H1 (cell line): Measurements from ENCODE around the gene AGBL4. TPM values are rescaled to one million over a fixed set of nuclear protein-coding genes. Genes with fewer than 3 reads are reported as not detected.

Experiments
- CTCF ChIA-PET: fragments of 300-600 bp; sonication (Branson Sonifier 250); formaldehyde crosslinking; loops from one replicate; lab custom pipeline; 2021; ENCODE audit not compliant: partially characterized antibody; lab: Charles Lee
- POLR2A ChIA-PET: fragments of 300-600 bp; sonication (Branson Sonifier 250); formaldehyde crosslinking; loops from one replicate; lab custom pipeline; 2021; ENCODE audit warnings: inconsistent platforms; ENCODE audit not compliant: partially characterized antibody; lab: Charles Lee
- DNase-seq, 2 experiments: peaks; one replicate each; pipeline versions ENCODE4 v3.0.0 to v3.0.0-alpha.2; 2010 to 2022; ENCODE audit warnings: low spot score in 2 of 2, low read depth in 1 of 2, mixed read lengths in 1 of 2
- FAIRE-seq: peaks from 2 replicates; lab custom pipeline; 2011; peaks lifted over from hg19 to GRCh38; lab: Jason Lieb, UNC
- H2AFZ ChIP-seq: 2 replicates; pipeline ENCODE4 v1.8.1; 2012; ENCODE audit warnings: low read length, inconsistent platforms
- H2AK5ac ChIP-seq: 2 replicates; pipeline ENCODE4 v1.6.1; 2013; ENCODE audit warnings: low read depth, low read length
- H2BK120ac ChIP-seq: replicated peaks from 2 replicates; pipeline ENCODE3; 2013; ENCODE audit warnings: low read depth, low read length, inconsistent platforms
- H2BK12ac ChIP-seq: 2 replicates; pipeline ENCODE4 v1.6.1; 2013; ENCODE audit warnings: low read depth, low read length
- H2BK15ac ChIP-seq: 2 replicates; pipeline ENCODE4 v1.6.1; 2013; ENCODE audit warnings: low read length
- H2BK20ac ChIP-seq: 2 replicates; pipeline ENCODE4 v1.6.1; 2013; ENCODE audit warnings: low read length
- H2BK5ac ChIP-seq: 2 replicates; pipeline ENCODE4 v1.6.1; 2013; ENCODE audit warnings: low read depth, low read length
- H3K14ac ChIP-seq: 2 replicates; pipeline ENCODE4 v1.6.1; 2013; ENCODE audit warnings: inconsistent platforms; ENCODE audit not compliant: insufficient read length
- H3K18ac ChIP-seq: 2 replicates; pipeline ENCODE4 v1.6.1; 2013; ENCODE audit warnings: low read length; ENCODE audit errors: extremely low read depth
- H3K23ac ChIP-seq: 2 replicates; pipeline ENCODE4 v1.6.1; 2013; ENCODE audit warnings: inconsistent platforms; ENCODE audit not compliant: insufficient read length
- H3K23me2 ChIP-seq: 2 replicates; pipeline ENCODE4 v1.6.1; 2013; ENCODE audit warnings: low read depth, low read length
- H3K27ac ChIP-seq: 2 replicates; pipeline ENCODE4 v1.6.1; 2011; ENCODE audit warnings: low read depth, low read length, inconsistent platforms
- H3K27me3 ChIP-seq, 4 experiments: replicated peaks in 1 of 4; 1 replicate in 1 of 4; 2 replicates in 3 of 4; pipeline versions ENCODE4 v1.6.1 to v1.8.1; 2011 to 2013; ENCODE audit warnings: low read length in 3 of 4, mild to moderate bottlenecking in 3 of 4, inconsistent platforms in 2 of 4, mixed read lengths in 2 of 4, moderate library complexity in 1 of 4; ENCODE audit not compliant: control insufficient read depth in 3 of 4, insufficient read depth in 3 of 4; ENCODE audit errors: extremely low read depth in 1 of 4
- H3K36me3 ChIP-seq, 4 experiments: 2 replicates each; pipeline versions ENCODE4 v1.6.1 to v1.8.1; 2011 to 2013; ENCODE audit warnings: mild to moderate bottlenecking in 4 of 4, low read length in 3 of 4, moderate library complexity in 2 of 4, control low read depth in 1 of 4, inconsistent platforms in 1 of 4; ENCODE audit not compliant: insufficient read depth in 4 of 4, control insufficient read depth in 2 of 4
- H3K4ac ChIP-seq: replicated peaks from 2 replicates; pipeline ENCODE3; 2013; ENCODE audit warnings: low read length, low read depth, mixed read lengths, inconsistent platforms; ENCODE audit not compliant: insufficient read length
- H3K4me1 ChIP-seq, 4 experiments: replicated peaks in 1 of 4; 1 replicate in 1 of 4; 2 replicates in 3 of 4; pipeline versions ENCODE4 v1.6.1 to v1.8.1; 2011 to 2013; ENCODE audit warnings: low read length in 3 of 4, inconsistent platforms in 2 of 4, mixed read lengths in 1 of 4; ENCODE audit not compliant: insufficient read depth in 4 of 4, control insufficient read depth in 3 of 4
- H3K4me2 ChIP-seq, 2 experiments: 2 replicates each; pipeline versions ENCODE4 v1.6.1 to v1.8.1; 2011 to 2013; ENCODE audit warnings: low read depth in 2 of 2, low read length in 2 of 2, control low read depth in 1 of 2, inconsistent platforms in 1 of 2, mild to moderate bottlenecking in 1 of 2; ENCODE audit not compliant: insufficient read depth in 1 of 2
- H3K4me3 ChIP-seq, 4 experiments: fragments of 200-600, 300-600 bp in 1 of 4; sonication (generic), shearing (Covaris generic), sonication (Bioruptor Twin) in 1 of 4; 2 replicates each; pipeline versions ENCODE4 v1.5.1 to v1.8.1; 2011 to 2016; ENCODE audit warnings: low read length in 4 of 4, low read depth in 3 of 4, control low read depth in 2 of 4, inconsistent platforms in 2 of 4, mild to moderate bottlenecking in 2 of 4, mixed read lengths in 1 of 4, moderate library complexity in 1 of 4; ENCODE audit not compliant: insufficient read depth in 2 of 4; ENCODE audit errors: extremely low read depth in 1 of 4
- H3K56ac ChIP-seq: replicated peaks from 2 replicates; pipeline ENCODE3; 2013; ENCODE audit warnings: low read depth, mild to moderate bottlenecking, mixed read lengths, low read length, inconsistent platforms; ENCODE audit not compliant: insufficient read length
- H3K79me1 ChIP-seq: 2 replicates; pipeline ENCODE4 v1.6.1; 2013; ENCODE audit warnings: low read depth, low read length, control low read depth
- H3K79me2 ChIP-seq, 2 experiments: 2 replicates each; pipeline versions ENCODE4 v1.6.1 to v1.8.1; 2012 to 2013; ENCODE audit warnings: low read length in 2 of 2, mild to moderate bottlenecking in 2 of 2, inconsistent platforms in 1 of 2; ENCODE audit not compliant: insufficient read depth in 2 of 2, control insufficient read depth in 1 of 2
- H3K9ac ChIP-seq, 4 experiments: replicated peaks in 1 of 4; 1 replicate in 1 of 4; 2 replicates in 3 of 4; pipeline versions ENCODE4 v1.6.1 to v1.8.1; 2011 to 2013; ENCODE audit warnings: low read depth in 3 of 4, low read length in 3 of 4, control low read depth in 2 of 4, mild to moderate bottlenecking in 2 of 4, moderate library complexity in 2 of 4, inconsistent platforms in 1 of 4; ENCODE audit errors: extremely low read depth in 1 of 4
- H3K9me3 ChIP-seq, 2 experiments: 2 replicates each; pipeline versions ENCODE4 v1.6.1 to v1.8.1; 2012 to 2013; ENCODE audit warnings: mild to moderate bottlenecking in 2 of 2, moderate library complexity in 2 of 2, control low read depth in 1 of 2, inconsistent platforms in 1 of 2, low read depth in 1 of 2, low read length in 1 of 2, mixed read lengths in 1 of 2; ENCODE audit not compliant: insufficient read depth in 2 of 2
- H4K20me1 ChIP-seq, 2 experiments: replicated peaks in 1 of 2; 2 replicates each; pipeline versions ENCODE3 to v1.8.1; 2011 to 2013; ENCODE audit warnings: inconsistent platforms in 2 of 2, low read length in 2 of 2, mild to moderate bottlenecking in 1 of 2; ENCODE audit not compliant: insufficient read depth in 2 of 2, control insufficient read depth in 1 of 2
- H4K5ac ChIP-seq: 2 replicates; pipeline ENCODE4 v1.6.1; 2013; ENCODE audit warnings: low read length, low read depth, mixed read lengths, inconsistent platforms; ENCODE audit not compliant: insufficient read length
- H4K8ac ChIP-seq: 2 replicates; pipeline ENCODE4 v1.8.0; 2013; ENCODE audit warnings: mild to moderate bottlenecking, moderate library complexity, low read length, inconsistent platforms; ENCODE audit not compliant: insufficient read depth; ENCODE audit errors: extremely low read depth
- H4K91ac ChIP-seq: replicated peaks from 2 replicates; pipeline ENCODE3; 2013; ENCODE audit warnings: low read length, mixed read lengths, inconsistent platforms; ENCODE audit not compliant: insufficient read length
- BACH1 ChIP-seq: IDR thresholded peaks from 2 replicates; pipeline ENCODE4 v1.6.1; 2012; ENCODE audit warnings: low read length, improper control_type of control experiment
- JUN ChIP-seq: IDR thresholded peaks from 2 replicates; pipeline ENCODE4 v1.6.1; 2011; ENCODE audit warnings: low read depth, mild to moderate bottlenecking, improper control_type of control experiment, low read length
- POLR2A ChIP-seq, 2 experiments: IDR thresholded peaks; 1 replicate in 1 of 2; 2 replicates in 1 of 2; pipeline ENCODE4 v1.6.1; 2011; ENCODE audit warnings: low read depth in 2 of 2, low read length in 2 of 2, mild to moderate bottlenecking in 2 of 2; ENCODE audit errors: control extremely low read depth in 1 of 2
- RAD21 ChIP-seq, 2 experiments: IDR thresholded peaks in 1 of 2; conservative IDR thresholded peaks in 1 of 2; 2 replicates each; pipeline ENCODE4 v1.6.1; 2011; ENCODE audit warnings: low read depth in 2 of 2, low read length in 2 of 2, improper control_type of control experiment in 1 of 2, inconsistent platforms in 1 of 2, mild to moderate bottlenecking in 1 of 2, moderate library complexity in 1 of 2
- WGBS, 2 experiments: shearing (Covaris generic) in 1 of 2; methylation state at CpG; one replicate each; pipeline versions ENCODE4 v1.1.6 to v1.1.7; 2013 to 2015; ENCODE audit warnings: low lambda C conversion rate in 2 of 2, mixed read lengths in 2 of 2, inconsistent platforms in 1 of 2, low coverage in 1 of 2, missing lambda C conversion rate in 1 of 2; ENCODE audit not compliant: insufficient replicate concordance in 2 of 2, insufficient coverage in 1 of 2, insufficient read length in 1 of 2; ENCODE audit errors: extremely low coverage in 1 of 2, missing lambda C conversion rate in 1 of 2; 5-methylcytosine and 5-hydroxymethylcytosine counted together
- polyA plus RNA-seq, 7 experiments: library from polyadenylated mRNA; depleted of rRNA in 3 of 7; stranded (reverse) in 5 of 7; unstranded in 2 of 7; fragments of >200 nt in 5 of 7; fragments of 200-250 nt in 2 of 7; gene quantifications; 1 replicate in 5 of 7; 2 replicates in 1 of 7; 4 replicates in 1 of 7; pipeline versions ENCODE4 v1.2.1 to v1.2.3, GENCODE V29; 2011 to 2013; ENCODE audit warnings: missing spikeins in 2 of 7, mixed read lengths in 2 of 7
- total RNA-seq: library from RNA; stranded (reverse); fragmentation: NEBNext Ultra II Directional; extraction: Animal tissue kit (Norgen Biotek cat#: 25700); gene quantifications from 2 replicates; pipeline ENCODE4 v1.2.1, GENCODE V29; 2021

AGBL4 gene
- total and polyA plus RNA-seq, 2 of the 8 experiments (the other 6 are each of a cell fraction or from before 2014, with no cell fraction given): 0.41 to 0.45 TPM

DNA sequence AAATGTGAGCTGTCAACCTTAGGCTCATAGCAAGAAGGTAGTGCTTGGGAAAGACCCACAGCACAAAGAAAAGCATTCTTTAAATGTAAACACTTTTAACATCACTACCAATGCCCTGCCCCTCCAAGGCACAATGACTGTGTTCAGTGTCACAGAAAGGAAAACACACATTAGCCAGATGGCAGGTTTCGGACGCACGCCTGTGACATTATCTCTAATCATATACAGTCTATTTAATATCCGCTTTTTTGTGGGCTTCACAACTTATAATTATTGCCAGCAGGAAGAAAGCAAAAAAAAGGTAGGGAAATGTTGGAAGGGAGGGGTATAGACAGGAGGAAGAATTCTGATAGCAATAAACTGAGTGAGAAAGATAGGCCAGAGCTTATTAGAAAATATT, 1134.7 kb downstream of the AGBL4 start:
- Histone ChIP-seq H4K5ac (no peak overlapping the region), H3K4me2 (no peak overlapping the region), H3K23me2 (no peaks in the 10 kb centered on the region), H3K79me2 (no peaks in the 10 kb centered on the region), H3K9ac (no peak overlapping the region), H3K27me3 (no peaks in the 10 kb centered on the region), H3K18ac (no peak overlapping the region), H2BK120ac (no peak overlapping the region), H3K14ac (no peak overlapping the region), H2BK15ac (no peak overlapping the region), H4K8ac (no peak overlapping the region), H3K9me3 (no peaks in the 10 kb centered on the region), H2BK5ac (no peak overlapping the region), H3K4ac (no peak overlapping the region), H2AK5ac (no peak overlapping the region), H3K4me3 (no peak overlapping the region), H2AFZ (no peak overlapping the region), H3K79me1 (no peaks in the 10 kb centered on the region), H3K23ac (no peak overlapping the region), H4K91ac (no peak overlapping the region), H4K20me1 (no peaks in the 10 kb centered on the region), H3K27ac (no peak overlapping the region), H2BK12ac (0 out of 2 replicates have a peak overlapping the region, but pooled peaks have one; percentile 52), H3K56ac (no peak overlapping the region), H2BK20ac (no peak overlapping the region), H3K36me3 (no peaks in the 10 kb centered on the region), H3K4me1 (peaks cover 0 to 9% (median 3%) of the 10 kb centered on the region in 4 experiments; a peak in 5 of 7 replicates)
- ChIA-PET CTCF (no interaction called here), POLR2A (no interaction called here)
- DNase-seq (no peak), FAIRE-seq (no peak)
- 97% methylated on average over 4 of the region's 4 CpGs; no CpG with 5 or more reads in 1 of the 2 experiments for WGBS, 2 experiments
- TF ChIP-seq JUN (no peak), BACH1 (no peak), POLR2A (IDR thresholded peaks at IDR 0.05; ENCODE audit: control extremely low read depth in 1 of 2, low read depth in 2 of 2, low read length in 2 of 2) (no peak), RAD21 (IDR thresholded peaks at IDR 0.05 in 1 of 2, conservative IDR thresholded peaks at IDR 0.05 in 1 of 2; ENCODE audit: low read depth in 2 of 2, low read length in 2 of 2) (no peak)
